HepG2 (cell line): ENCODE measurements around the gene KIF2C. TPM values are rescaled to one million over a fixed set of nuclear protein-coding genes. Genes with fewer than 3 reads are reported as not detected.

Experiments
- ELK4 ChIP-seq: sonication (generic); formaldehyde crosslinking; IDR thresholded peaks from 2 replicates; pipeline ENCODE4 v1.9.0; 2021; ENCODE audit warnings: missing genetic modification reagents, borderline replicate concordance
- HNRNPK ChIP-seq: fragments of 200-400 bp; formaldehyde crosslinking; IDR thresholded peaks from 2 replicates; pipeline ENCODE4 v1.6.1; 2018; ENCODE audit warnings: low read length, low read depth, moderate library complexity, mild to moderate bottlenecking; ENCODE audit not compliant: poor library complexity, severe bottlenecking
- KDM5B ChIP-seq: sonication (generic); formaldehyde crosslinking; IDR thresholded peaks from 2 replicates; pipeline ENCODE4 v1.4.0; 2020; ENCODE audit warnings: missing genetic modification reagents, mild to moderate bottlenecking, borderline replicate concordance
- MXD4 ChIP-seq: IDR thresholded peaks from 2 replicates; pipeline ENCODE4 v1.6.1; 2016; ENCODE audit warnings: mild to moderate bottlenecking, missing biosample characterization, missing genetic modification reagents
- STAT5B ChIP-seq: sonication (generic); formaldehyde crosslinking; IDR thresholded peaks from 2 replicates; pipeline ENCODE4 v1.4.0; 2020; ENCODE audit warnings: missing genetic modification reagents
- TFDP2 ChIP-seq: sonication (generic); formaldehyde crosslinking; IDR thresholded peaks from 2 replicates; pipeline ENCODE4 v1.4.0; 2020; ENCODE audit warnings: missing genetic modification reagents
- THAP8 ChIP-seq: sonication (generic); formaldehyde crosslinking; IDR thresholded peaks from 2 replicates; pipeline ENCODE4 v1.5.1; 2020; ENCODE audit warnings: missing genetic modification reagents, mild to moderate bottlenecking, borderline replicate concordance
- ZFP37 ChIP-seq: sonication (generic); formaldehyde crosslinking; IDR thresholded peaks from 2 replicates; pipeline ENCODE4 v1.4.0; 2020; ENCODE audit warnings: missing genetic modification reagents, borderline replicate concordance
- ZMYM4 ChIP-seq: sonication (generic); formaldehyde crosslinking; IDR thresholded peaks from 2 replicates; pipeline ENCODE4 v1.8.1; 2023; ENCODE audit warnings: mild to moderate bottlenecking, missing genetic modification reagents
- ZNF225 ChIP-seq: sonication (generic); formaldehyde crosslinking; IDR thresholded peaks from 2 replicates; pipeline ENCODE4 v1.4.0; 2020; ENCODE audit warnings: mild to moderate bottlenecking, missing genetic modification reagents
- ZNF350 ChIP-seq: sonication (generic); formaldehyde crosslinking; IDR thresholded peaks from 2 replicates; pipeline ENCODE4 v1.4.0; 2020; ENCODE audit warnings: mild to moderate bottlenecking, low read depth, missing genetic modification reagents, borderline replicate concordance
- ZNF577 ChIP-seq: sonication (generic); formaldehyde crosslinking; IDR thresholded peaks from 2 replicates; pipeline ENCODE4 v1.4.0; 2020; ENCODE audit warnings: mild to moderate bottlenecking, low read depth, missing genetic modification reagents, borderline replicate concordance
- ZNF598 ChIP-seq: sonication (generic); formaldehyde crosslinking; IDR thresholded peaks from 2 replicates; pipeline ENCODE4 v1.5.1; 2020; ENCODE audit warnings: mild to moderate bottlenecking, missing genetic modification reagents, borderline replicate concordance
- ZNF816 ChIP-seq: sonication (generic); formaldehyde crosslinking; IDR thresholded peaks from 2 replicates; pipeline ENCODE4 v1.8.0; 2022; ENCODE audit warnings: missing genetic modification reagents, mild to moderate bottlenecking, borderline replicate concordance
- polyA plus RNA-seq, 8 experiments: library from polyadenylated mRNA; depleted of rRNA in 3 of 8; stranded (reverse) in 7 of 8; unstranded in 1 of 8; fragments of >200 nt; fragmentation: Illumina TruSeq in 4 of 8; extraction: Trizol in 4 of 8; gene quantifications; 2 replicates each; pipeline versions ENCODE4 v1.2.1 to v1.2.3, GENCODE V29; 2011 to 2016; ENCODE audit warnings: low read depth in 4 of 8, missing spikeins in 1 of 8, mixed read lengths in 1 of 8; ENCODE audit not compliant: insufficient read depth in 1 of 8
- total RNA-seq, 5 experiments: library from RNA; depleted of rRNA; stranded (reverse); fragments of >200 nt; fragmentation: Illumina TruSeq; extraction: Trizol; gene quantifications; 2 replicates each; pipeline ENCODE4 v1.2.3, GENCODE V29; 2016; ENCODE audit warnings: low read depth in 1 of 5
- TF ChIP-seq, protein P1 (sequence below): sonication (generic); formaldehyde crosslinking; IDR thresholded peaks from 2 replicates; pipeline ENCODE4 v1.4.0; 2020; ENCODE audit warnings: missing genetic modification reagents
- TF ChIP-seq, protein P2 (sequence below): sonication (generic); formaldehyde crosslinking; IDR thresholded peaks from 2 replicates; pipeline ENCODE4 v1.5.0; 2020; ENCODE audit warnings: mild to moderate bottlenecking, missing genetic modification reagents, moderate library complexity

The KIF2C gene
- total and polyA plus RNA-seq, 2 of the 13 experiments (the other 11 are each of a cell fraction or from before 2014, with no cell fraction given), result 29.7 to 53.7 TPM

DNA sequence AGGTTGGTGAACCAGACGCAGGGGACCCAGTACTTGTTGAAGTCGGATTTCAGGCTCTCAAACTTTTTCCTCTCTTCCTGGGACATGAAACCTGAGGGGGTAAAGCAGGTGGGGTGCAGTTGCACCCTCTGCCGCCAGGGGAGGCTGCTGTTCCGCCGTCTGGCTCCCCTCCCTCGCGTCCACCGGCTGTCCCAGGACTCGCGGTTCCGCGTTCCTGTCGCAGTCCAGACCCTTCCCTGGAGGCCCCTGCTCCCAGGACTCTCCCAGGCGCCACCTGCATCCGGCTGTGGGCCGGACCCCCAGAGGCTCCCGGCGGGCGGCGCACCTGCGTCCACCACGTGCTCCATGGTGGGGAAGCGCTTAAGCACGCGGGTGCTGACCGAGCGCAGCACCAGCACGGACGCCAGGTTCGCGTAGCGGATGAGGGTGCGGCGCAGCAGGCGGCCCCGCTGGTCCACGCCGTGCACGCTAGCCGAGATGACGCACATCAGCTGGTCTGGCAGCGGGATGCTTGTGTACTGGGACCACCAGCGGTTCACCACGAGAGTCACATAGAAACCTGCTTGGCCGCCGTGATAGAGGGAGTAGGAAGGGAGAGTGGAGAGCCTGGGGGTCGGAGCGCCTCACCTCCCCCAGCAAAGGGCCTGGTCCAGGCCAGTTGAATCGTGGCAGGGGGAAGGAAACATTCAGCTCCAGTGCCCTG, 46.7 kb downstream of the KIF2C start (continued):
- TF ChIP-seq ZNF350 (0 out of 2 replicates have a peak, but pooled peaks have one; percentile 25), TFDP2 (peak; percentile 26; the same call in 1 of the 2 replicates), ZNF577 (CRISPR knock-in tag) (no peak), MXD4 (CRISPR knock-in tag) (peak; percentile 87; the same call in 1 of the 2 replicates), ZMYM4 (CRISPR knock-in tag) (0 out of 2 replicates have a peak, but pooled peaks have one; percentile 25), ZNF598 (CRISPR knock-in tag) (peak; percentile 74; the same call in 1 of the 2 replicates), KDM5B (peak; percentile 53; the same call in 1 of the 2 replicates), ZNF816 (CRISPR knock-in tag) (no peak), HNRNPK (no peak), THAP8 (CRISPR knock-in tag) (no peak), ZNF225 (no peak), ELK4 (CRISPR knock-in tag) (no peak), ZFP37 (CRISPR knock-in tag) (no peak), STAT5B (CRISPR knock-in tag) (0 out of 2 replicates have a peak, but pooled peaks have one; percentile 70)
- TF ChIP-seq, protein P1, sequence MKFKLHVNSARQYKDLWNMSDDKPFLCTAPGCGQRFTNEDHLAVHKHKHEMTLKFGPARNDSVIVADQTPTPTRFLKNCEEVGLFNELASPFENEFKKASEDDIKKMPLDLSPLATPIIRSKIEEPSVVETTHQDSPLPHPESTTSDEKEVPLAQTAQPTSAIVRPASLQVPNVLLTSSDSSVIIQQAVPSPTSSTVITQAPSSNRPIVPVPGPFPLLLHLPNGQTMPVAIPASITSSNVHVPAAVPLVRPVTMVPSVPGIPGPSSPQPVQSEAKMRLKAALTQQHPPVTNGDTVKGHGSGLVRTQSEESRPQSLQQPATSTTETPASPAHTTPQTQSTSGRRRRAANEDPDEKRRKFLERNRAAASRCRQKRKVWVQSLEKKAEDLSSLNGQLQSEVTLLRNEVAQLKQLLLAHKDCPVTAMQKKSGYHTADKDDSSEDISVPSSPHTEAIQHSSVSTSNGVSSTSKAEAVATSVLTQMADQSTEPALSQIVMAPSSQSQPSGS (CRISPR knock-in tag), result 0 out of 2 replicates have a peak, but pooled peaks have one; percentile 32
- TF ChIP-seq, protein P2, sequence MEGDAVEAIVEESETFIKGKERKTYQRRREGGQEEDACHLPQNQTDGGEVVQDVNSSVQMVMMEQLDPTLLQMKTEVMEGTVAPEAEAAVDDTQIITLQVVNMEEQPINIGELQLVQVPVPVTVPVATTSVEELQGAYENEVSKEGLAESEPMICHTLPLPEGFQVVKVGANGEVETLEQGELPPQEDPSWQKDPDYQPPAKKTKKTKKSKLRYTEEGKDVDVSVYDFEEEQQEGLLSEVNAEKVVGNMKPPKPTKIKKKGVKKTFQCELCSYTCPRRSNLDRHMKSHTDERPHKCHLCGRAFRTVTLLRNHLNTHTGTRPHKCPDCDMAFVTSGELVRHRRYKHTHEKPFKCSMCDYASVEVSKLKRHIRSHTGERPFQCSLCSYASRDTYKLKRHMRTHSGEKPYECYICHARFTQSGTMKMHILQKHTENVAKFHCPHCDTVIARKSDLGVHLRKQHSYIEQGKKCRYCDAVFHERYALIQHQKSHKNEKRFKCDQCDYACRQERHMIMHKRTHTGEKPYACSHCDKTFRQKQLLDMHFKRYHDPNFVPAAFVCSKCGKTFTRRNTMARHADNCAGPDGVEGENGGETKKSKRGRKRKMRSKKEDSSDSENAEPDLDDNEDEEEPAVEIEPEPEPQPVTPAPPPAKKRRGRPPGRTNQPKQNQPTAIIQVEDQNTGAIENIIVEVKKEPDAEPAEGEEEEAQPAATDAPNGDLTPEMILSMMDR (CRISPR knock-in tag), result peak; percentile 91
